ENCODE measurements around the gene COPG2.

- no peak for TF ChIP-seq EZH2phosphoT487 (IDR thresholded peaks at IDR 0.05; ENCODE audit: low read depth, severe bottlenecking, unreplicated experiment)
- TF ChIP-seq CTCF (IDR thresholded peaks at IDR 0.05; ENCODE audit: poor library complexity) = no peak
- TF ChIP-seq EZH2 (IDR thresholded peaks at IDR 0.05; ENCODE audit: borderline replicate concordance) = no peak
These were observed 153.1 kb downstream of the COPG2 start for GRCh38 chr7:130515315-130516040.

Measured in hepatocyte (in vitro differentiated cells).